Measurements from ENCODE around the gene LGALS4.

GRCh38 chr19:38759590-38760003 lies 53.1 kb downstream of the LGALS4 start:
- no peak for TF ChIP-seq TAF1 (IDR thresholded peaks at IDR 0.05; ENCODE audit: low read depth)
- TF ChIP-seq YY1 (IDR thresholded peaks at IDR 0.05; ENCODE audit: low read depth): no peak
- no peak for TF ChIP-seq EGR1 (IDR thresholded peaks at IDR 0.05)
- no peak for TF ChIP-seq EP300 (IDR thresholded peaks at IDR 0.05; ENCODE audit: borderline replicate concordance)
- TF ChIP-seq, protein P1, sequence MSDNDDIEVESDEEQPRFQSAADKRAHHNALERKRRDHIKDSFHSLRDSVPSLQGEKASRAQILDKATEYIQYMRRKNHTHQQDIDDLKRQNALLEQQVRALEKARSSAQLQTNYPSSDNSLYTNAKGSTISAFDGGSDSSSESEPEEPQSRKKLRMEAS (IDR thresholded peaks at IDR 0.05): no peak
- no peak for TF ChIP-seq CEBPB (IDR thresholded peaks at IDR 0.05)
- TF ChIP-seq RAD21 (IDR thresholded peaks at IDR 0.05; ENCODE audit: low read depth): no peak
- TF ChIP-seq FOXM1 (IDR thresholded peaks at IDR 0.05; ENCODE audit: borderline replicate concordance, low read depth): no peak
- TF ChIP-seq TCF12 (IDR thresholded peaks at IDR 0.05; ENCODE audit: low read depth): no peak
- no peak for TF ChIP-seq REST (IDR thresholded peaks at IDR 0.05; ENCODE audit: low read depth)
- no peak for TF ChIP-seq CREB1 (IDR thresholded peaks at IDR 0.05; ENCODE audit: low read depth)
- no peak for TF ChIP-seq NFIC (IDR thresholded peaks at IDR 0.05)
- TF ChIP-seq TEAD4 (IDR thresholded peaks at IDR 0.05): no peak
